ENCODE data around the gene CUX1.

CUX1 gene

DNA sequence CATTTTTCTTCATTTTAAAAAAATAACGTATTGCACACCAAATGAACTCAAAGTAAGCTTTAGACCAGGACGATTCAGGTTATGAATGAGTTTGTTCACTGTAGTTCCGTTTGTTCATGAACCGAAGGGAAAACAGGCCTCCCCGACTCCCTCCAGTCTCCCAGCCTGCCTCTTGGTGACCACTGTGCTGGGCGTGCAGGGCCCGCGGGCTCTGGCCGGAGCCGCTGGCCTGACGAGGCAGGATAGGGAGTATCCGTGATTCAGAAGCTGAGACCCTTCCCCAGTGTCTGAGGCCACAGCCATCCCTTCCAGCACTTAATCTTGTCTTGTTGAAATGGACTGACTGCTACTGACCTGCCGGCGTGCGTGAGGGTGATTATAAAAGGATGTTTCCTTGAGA, 438.5 kb downstream of the CUX1 start:
- Histone ChIP-seq H3K36me3 (peaks cover 16% of the 10 kb centered on the region), H3K27me3 (no peaks in the 10 kb centered on the region), H3K9me3 (no peaks in the 10 kb centered on the region), H3K4me3 (ENCODE audit: low read depth in 1 of 2, low read length in 1 of 2) (no peak overlapping the region), H3K27ac (no peak overlapping the region), H3K4me1 (ENCODE audit: control insufficient read depth in 1 of 2, insufficient read depth in 1 of 2, low read depth in 1 of 2, low read length in 1 of 2) (no peaks in the 10 kb centered on the region)
- TF ChIP-seq, protein P1, sequence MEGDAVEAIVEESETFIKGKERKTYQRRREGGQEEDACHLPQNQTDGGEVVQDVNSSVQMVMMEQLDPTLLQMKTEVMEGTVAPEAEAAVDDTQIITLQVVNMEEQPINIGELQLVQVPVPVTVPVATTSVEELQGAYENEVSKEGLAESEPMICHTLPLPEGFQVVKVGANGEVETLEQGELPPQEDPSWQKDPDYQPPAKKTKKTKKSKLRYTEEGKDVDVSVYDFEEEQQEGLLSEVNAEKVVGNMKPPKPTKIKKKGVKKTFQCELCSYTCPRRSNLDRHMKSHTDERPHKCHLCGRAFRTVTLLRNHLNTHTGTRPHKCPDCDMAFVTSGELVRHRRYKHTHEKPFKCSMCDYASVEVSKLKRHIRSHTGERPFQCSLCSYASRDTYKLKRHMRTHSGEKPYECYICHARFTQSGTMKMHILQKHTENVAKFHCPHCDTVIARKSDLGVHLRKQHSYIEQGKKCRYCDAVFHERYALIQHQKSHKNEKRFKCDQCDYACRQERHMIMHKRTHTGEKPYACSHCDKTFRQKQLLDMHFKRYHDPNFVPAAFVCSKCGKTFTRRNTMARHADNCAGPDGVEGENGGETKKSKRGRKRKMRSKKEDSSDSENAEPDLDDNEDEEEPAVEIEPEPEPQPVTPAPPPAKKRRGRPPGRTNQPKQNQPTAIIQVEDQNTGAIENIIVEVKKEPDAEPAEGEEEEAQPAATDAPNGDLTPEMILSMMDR (IDR thresholded peaks at IDR 0.05): no peak

DNA sequence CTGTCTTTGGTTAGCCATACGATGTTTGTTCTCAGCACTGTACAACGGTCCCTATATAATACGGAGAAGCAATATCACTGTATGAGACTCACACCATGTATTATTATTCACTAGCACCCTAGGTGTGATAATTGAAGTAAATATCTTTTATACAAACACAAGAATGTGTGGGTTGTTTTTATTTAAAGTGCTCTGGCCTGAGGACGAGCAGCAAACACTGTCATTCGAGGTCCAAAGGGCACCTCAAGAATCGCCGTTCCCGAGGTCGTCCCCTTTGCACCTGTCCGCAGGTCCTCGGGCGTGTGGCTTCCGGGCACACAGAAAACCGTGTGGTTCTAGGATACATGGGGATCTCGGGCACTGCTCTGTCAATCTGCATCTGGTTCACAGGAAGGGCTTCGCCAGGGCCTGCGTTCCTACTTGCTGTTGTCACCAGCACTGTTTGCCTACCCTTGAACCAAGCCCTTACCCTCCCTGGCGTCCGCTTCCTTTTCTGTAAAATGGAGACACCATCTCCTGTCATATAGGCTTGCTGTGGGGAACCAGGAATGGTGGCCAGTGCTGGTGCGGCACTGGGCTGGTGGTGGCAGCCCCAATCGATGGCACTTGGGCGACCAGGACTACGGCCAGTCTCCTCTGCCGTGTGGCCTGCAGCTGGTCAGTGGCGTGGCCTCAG, 440.8 kb downstream of the CUX1 start:
- no peaks in the 10 kb centered on the region for H3K27me3 ChIP-seq
- TF ChIP-seq, protein P1 (IDR thresholded peaks at IDR 0.05): no peak
- no peak overlapping the region for H3K4me3 ChIP-seq (ENCODE audit: low read depth in 1 of 2, low read length in 1 of 2)
- no peak overlapping the region for H3K27ac ChIP-seq
- peaks cover 8% of the 10 kb centered on the region for H3K36me3 ChIP-seq
- H3K4me1 ChIP-seq (ENCODE audit: control insufficient read depth in 1 of 2, insufficient read depth in 1 of 2, low read depth in 1 of 2, low read length in 1 of 2): no peaks in the 10 kb centered on the region
- no peaks in the 10 kb centered on the region for H3K9me3 ChIP-seq

DNA sequence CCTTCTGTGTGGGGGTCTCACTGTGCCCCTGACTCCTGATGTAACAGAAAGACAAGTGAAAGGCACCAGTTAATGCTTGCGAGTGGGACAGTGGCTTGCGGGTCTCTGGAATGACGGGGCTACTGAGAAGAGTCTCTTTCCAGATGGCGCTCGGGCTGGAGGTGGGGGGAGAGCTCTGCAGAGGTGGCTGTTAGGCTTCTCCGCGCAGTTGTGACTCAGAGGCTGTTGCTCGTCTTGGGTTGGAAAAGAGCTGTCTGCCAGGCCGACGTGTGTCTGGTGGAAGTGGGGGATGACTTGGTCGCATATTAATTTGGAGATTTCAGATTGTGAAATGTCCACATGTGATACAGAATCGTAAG, 441.3 kb downstream of the CUX1 start:
- H3K36me3 ChIP-seq: peaks cover 6% of the 10 kb centered on the region
- no peaks in the 10 kb centered on the region for H3K27me3 ChIP-seq
- H3K9me3 ChIP-seq: no peaks in the 10 kb centered on the region
- TF ChIP-seq, protein P1 (IDR thresholded peaks at IDR 0.05): no peak
- no peak overlapping the region for H3K27ac ChIP-seq
- no peak overlapping the region for H3K4me3 ChIP-seq (ENCODE audit: low read depth in 1 of 2, low read length in 1 of 2)
- no peaks in the 10 kb centered on the region for H3K4me1 ChIP-seq (ENCODE audit: control insufficient read depth in 1 of 2, insufficient read depth in 1 of 2, low read depth in 1 of 2, low read length in 1 of 2)

DNA sequence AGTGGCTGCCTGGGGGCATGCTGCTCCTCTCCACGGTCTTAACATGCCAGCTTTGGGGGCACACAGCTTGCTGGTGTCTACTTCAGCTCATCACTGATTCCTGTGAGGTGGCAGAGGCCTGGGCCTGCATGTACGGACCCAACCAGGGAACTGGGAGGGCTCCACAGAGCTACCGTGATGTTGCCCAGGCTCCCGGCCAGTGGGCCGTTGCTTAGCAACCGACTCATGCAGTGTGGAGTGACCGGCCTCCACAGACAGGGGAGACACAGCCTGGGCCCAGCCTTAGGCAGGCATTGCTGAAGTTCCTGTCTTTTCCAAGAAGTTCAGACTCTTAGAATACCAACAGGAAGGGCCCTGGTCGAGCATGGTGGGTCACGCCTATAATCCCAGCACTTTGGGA, 443.4 kb downstream of the CUX1 start:
- no peaks in the 10 kb centered on the region for H3K9me3 ChIP-seq
- no peaks in the 10 kb centered on the region for H3K27me3 ChIP-seq
- no peak overlapping the region for H3K4me3 ChIP-seq (ENCODE audit: low read depth in 1 of 2, low read length in 1 of 2)
- no peaks in the 10 kb centered on the region for H3K36me3 ChIP-seq
- no peak overlapping the region for H3K27ac ChIP-seq
- no peaks in the 10 kb centered on the region for H3K4me1 ChIP-seq (ENCODE audit: control insufficient read depth in 1 of 2, insufficient read depth in 1 of 2, low read depth in 1 of 2, low read length in 1 of 2)
- TF ChIP-seq, protein P1 (IDR thresholded peaks at IDR 0.05): no peak

DNA sequence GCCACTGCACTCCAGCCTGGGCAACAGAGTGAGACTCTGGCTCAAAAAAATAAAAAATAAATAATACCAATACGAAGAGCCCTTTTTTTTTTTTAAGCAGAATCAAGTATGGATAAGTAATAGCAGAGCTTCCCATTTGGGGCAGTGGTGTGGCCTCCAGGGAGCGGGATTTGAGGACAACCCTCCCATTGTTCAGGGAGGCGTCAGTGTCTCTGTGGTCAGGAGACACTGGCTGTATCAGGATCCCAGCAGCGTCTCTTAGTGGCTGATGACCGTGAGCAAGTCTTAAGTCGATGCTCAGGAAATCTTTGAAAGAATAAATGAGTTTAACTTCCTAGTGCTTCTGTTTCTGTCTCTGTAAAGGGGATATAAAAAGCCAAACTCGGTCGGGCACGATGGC, 444.0 kb downstream of the CUX1 start:
- TF ChIP-seq, protein P1 (IDR thresholded peaks at IDR 0.05): no peak
- no peaks in the 10 kb centered on the region for H3K27me3 ChIP-seq
- H3K4me3 ChIP-seq (ENCODE audit: low read depth in 1 of 2, low read length in 1 of 2): no peak overlapping the region
- H3K27ac ChIP-seq: no peak overlapping the region
- no peaks in the 10 kb centered on the region for H3K4me1 ChIP-seq (ENCODE audit: control insufficient read depth in 1 of 2, insufficient read depth in 1 of 2, low read depth in 1 of 2, low read length in 1 of 2)
- no peaks in the 10 kb centered on the region for H3K9me3 ChIP-seq
- H3K36me3 ChIP-seq: no peaks in the 10 kb centered on the region

All from neutrophil (primary cell).